GM21390 (cell line): ENCODE results near the gene HLA-DPB1.
"Not testable (repeated sequence)": the region's sequence is repeated elsewhere in the genome, so short reads cannot be mapped to it uniquely, and the experiment has no call there.

Source experiments
- ATAC-seq: cut with Tn5 transposase; IDR thresholded peaks from one replicate; pipeline ENCODE4 v1.9.1; 2021; ENCODE audit not compliant: unreplicated experiment

HLA-DPB1 gene

DNA sequence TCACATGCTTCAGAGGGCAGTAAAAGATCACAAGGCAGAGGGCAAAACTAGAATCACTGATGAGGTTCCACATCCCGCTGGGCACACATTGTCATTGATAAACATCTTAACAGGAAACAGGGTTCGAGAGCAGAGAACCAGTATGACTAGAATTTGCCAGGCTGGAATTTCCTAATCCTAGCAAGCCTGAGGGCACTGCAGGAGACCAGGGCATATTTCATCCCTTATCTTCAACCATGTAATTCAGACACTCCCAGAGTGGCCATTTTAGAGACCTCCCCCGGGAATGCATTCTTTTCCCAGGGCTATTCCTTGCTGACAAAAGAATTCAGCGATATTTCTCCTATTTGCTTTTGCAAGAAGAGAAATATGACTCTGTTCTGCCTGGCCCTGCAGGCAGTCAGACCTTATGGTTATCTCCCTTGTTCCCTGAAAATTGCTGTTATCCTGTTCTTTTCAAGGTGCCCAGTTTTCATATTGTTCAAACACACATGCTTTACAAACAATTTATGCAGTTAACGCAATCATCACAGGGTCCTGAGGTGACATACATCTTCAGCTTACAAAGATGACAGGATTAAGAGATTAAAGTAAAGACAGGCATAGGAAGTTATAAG is 25.4 kb downstream of the HLA-DPB1 start:
- not testable (repeated sequence) for ATAC-seq

DNA sequence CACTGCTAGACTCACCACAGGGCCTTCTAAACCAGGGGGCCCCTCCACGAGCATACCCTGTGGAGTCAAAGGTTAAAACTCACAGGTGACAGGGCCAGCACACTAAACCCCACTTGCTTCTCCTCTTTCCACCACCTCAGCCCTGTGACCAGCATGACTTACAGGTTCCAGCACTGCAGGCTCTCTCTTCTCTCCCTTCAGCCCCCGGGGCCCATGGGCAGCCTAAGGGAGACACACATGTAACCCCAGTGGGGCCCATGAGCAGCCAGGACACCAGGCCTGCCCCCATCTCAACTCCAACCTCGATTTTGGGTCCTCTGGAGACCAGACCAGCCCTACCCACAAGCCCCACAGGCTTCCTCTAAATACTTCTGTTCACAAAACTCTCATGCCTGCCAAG is 28.0 kb downstream of the HLA-DPB1 start:
- no peak for ATAC-seq

DNA sequence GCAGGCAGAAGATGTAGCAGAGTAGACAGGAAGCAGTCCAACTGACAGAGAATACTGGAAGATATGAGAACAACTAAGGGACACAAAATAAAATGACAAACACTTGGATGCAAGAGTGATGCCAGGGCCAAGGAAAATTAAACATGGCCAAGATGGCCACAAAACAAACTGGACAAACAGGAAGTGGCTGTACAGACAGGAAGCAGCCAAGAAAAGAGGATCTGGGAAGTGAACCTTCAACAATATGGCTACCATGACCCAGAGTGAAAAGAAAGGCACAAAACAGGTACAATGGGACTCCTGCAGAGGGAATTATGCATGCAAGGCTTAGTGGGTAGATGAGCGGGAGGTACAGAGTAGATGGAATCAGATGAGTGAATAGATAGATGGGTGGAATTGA is 29.1 kb downstream of the HLA-DPB1 start:
- ATAC-seq = no peak

DNA sequence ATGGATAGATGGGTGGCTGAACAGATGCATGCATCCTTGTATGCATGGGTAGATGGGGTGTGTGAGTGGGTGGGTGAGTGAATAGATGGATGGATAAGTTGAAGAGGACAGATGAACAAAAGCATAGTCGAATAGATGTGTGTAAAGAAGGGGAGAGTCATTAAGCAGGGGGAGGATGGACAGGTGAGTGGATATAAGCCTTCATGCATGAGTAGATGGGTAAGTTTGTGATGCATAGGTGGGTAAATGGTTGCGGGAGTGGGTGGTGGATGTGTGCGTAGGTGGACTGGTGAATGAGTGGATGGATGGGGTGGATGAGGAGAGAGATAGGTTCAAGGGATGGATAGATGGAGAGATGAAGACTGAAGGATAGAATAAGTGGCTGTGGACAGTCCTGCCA is 29.6 kb downstream of the HLA-DPB1 start:
- no peak for ATAC-seq

DNA sequence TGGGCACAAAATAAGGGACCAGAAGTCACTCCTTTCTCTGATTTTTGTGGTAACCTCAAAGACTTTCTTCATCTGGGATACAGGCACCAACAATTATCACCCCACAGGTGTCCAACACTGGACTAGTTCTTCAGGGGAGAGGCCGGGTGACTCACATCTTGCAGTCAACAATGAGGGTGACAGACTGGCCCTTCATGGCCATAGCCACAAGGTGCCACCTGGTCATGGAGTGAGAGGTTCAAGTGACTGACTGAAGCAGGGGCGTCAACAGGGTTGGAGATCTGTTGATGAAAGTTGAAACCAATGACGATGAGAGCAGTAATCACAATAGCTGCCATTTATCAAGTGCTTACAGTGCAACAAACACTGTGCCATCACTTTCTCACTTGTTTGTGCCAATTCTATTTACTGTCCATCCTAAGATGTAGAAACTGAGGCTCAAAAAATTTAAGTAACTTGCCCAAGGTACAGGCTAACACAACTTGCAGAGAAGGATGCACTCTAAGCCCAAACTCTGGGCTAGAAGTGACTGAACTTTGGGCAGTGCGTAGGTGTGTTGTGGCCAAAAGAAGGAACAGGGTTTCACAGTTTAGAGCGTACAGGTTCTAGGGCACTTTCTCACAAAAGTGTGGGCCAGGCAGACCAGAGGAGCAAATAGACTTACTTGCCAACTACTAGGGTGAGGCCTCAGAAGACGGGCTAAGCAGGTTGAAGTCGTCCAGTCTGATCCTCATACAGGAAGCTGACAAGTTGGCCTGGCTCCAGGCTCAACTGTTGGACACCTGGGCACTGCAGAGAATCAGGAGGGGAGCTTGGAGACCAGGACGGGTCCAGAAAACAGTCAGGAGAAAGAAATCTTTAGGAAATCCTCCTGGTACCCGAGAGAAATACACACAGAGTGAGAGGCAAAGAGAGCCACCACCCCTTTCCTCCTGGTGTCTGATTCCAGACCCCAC is 30.4 kb downstream of the HLA-DPB1 start:
- no peak for ATAC-seq

DNA sequence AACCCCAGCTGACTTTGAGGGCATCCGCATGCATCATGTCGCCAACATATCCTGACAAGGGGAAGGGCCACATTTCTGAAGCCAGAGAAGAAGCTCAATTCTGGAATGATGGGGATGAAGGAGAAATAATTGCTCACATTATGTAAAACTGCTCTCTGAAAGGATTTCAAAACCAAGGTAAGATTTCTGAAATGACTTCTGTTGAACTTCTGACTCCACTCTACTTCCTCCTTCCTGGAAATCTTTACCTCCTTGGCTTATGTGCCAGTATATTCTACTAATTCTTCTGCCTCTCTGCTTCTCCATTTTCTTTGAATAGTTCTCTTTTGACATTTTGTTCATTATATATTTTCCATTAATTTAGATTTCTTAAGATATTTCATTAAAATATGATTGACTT is 31.9 kb downstream of the HLA-DPB1 start:
- ATAC-seq = no peak

DNA sequence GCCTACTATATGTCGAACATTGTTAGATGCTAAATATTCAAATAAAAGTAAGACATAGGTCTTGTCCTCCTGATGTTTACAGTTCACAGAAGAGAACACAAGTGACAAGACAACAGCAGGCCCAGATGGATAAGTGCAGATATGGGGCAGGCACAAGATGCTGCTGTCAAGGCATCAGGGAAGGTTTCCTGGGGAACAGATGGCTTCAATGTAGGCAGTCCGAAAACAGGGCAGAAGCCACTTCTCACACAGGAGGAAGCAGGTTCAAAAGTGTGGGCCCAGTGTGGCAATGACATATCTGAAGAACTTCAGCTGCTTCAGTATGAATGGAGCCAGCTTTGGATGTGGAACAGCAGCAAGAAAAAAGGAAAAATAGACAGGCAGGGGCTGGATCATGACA is 32.5 kb downstream of the HLA-DPB1 start:
- no peak for ATAC-seq

DNA sequence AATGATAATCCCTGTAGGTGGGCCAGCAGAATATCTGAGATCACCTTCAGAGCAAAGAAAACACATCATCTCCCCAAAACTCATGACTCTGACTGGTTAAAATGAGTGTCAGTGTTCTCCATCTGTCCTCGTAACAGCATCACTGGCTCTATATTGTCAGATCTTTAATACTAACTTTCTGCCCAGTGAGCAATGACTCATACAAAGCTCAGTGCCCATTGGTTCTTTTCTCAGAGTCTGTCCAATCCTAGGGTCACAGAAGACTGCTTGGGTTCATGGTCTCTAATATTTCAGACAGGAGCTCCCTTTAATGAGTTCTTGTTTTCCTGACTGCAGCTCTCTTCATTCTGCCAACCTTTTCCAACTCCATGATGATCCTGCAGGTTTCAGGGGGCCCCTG is 36.4 kb downstream of the HLA-DPB1 start:
- peak; percentile 87 for ATAC-seq

DNA sequence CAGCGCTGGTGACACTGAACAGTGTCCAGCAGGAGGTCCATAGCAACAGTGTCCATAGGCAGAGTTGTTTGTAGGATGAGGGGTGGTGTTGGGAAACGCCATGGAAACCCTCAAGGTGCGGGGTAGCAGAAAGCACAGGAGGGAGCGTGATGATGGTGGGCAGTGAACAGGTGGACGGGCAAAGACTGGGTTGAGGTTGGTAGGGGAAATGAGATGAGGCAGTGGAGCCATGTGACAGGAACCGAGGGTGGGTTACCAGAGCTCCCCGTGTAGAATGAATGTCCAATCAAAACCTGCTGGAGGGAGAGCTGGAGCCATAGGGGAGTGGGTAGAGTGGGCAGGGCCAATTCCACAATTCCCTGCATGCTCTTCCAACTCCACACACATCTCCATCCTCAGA is 38.0 kb downstream of the HLA-DPB1 start:
- no peak for ATAC-seq

DNA sequence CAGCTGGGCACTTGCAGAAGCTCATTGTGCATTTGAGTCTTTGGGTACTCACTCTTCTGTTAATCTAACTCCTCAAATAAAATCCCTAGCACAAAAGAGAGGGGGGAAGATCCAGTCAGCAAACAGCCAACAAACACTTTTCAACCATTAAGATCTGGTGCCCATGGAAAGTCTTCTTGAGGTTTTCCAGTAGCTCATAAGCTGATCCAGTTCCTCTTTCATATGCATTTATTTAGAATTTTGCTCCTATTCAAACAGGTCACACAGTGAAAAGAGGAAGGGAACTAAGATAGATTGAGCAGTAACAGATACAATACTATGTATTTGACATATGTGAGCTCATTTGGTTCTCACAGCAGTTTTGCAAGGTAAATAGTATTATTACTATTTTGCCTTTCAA is 38.6 kb downstream of the HLA-DPB1 start:
- no peak for ATAC-seq

DNA sequence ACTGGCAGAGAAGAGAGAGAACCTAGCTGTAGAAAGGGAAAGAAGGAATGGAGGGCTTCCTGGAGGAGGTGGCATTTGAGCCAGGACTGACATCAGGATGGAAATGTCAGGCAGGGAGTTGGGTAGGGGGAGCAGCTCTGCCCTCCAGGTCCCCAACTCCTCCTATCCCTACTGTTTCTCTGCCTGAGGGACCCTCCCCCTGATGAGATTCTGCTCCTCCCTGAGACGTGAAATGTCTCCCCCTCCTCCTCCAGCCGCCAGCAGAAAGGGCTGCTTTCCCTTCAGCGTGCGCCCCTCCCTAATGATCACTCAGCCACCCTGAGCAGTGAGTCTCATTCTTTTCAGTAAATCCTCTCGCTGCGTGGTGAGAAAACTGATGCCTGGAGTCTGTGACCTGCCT is 40.6 kb downstream of the HLA-DPB1 start:
- ATAC-seq = no peak

DNA sequence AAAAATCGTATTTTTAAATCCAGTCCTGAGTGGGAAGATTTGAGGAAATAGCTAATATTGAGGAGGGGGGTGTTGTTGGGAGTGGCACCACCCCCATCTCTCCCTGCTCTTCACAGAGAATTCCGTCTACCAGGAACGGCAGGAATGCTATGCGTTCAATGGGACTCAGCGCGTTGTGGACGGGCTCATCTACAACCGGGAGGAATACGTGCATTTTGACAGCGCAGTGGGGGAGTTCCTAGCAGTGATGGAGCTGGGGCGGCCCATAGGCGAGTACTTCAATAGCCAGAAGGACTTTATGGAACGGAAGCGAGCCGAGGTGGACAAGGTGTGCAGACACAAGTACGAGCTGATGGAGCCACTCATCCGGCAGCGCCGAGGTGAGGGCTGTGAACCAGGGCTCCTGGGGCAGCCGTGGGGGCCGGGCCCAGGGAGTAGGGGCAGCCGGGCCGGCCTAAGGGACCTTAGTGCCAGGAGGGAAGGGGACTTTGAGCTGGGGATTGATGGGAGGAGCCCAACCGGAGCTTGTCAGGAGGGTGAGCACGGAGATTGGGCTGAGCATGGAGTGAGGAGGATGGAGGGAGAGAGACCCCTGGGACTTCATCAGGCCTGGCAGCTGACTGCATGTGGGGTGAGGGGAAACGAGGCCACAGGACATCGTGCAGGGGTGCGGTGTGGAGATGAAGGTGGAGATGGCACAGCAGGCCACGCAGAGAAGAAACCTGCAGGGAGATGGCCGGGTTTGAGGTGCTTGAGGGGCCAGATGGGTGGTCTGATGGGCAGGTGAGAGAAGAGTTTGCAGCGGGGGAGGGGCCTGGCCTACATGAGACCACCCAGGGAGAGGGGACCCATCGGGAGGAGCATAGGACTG is 41.3 kb downstream of the HLA-DPB1 start:
- ATAC-seq = no peak

DNA sequence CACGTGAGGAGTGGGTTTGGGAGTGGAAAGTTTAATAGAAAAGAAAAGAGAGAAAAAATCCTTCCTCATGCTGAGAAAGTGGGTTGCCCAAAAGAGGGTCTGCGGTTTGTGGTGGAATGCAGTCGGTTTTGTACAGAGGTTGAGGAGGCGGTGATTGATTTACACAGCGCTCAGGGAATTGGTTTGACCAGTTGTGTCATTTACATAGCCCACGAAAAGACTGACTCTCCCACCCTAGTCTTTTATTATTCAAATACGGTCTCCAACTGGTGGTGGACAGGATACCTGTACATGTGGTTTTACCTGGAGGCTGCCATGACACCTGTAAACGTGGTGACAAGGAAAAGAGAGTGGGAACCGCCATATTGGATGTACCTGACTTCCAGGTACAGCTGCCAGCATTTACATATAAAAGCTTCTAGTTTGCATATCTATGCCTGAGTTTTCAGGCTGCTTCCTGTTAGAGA is 42.1 kb downstream of the HLA-DPB1 start:
- ATAC-seq = no peak

DNA sequence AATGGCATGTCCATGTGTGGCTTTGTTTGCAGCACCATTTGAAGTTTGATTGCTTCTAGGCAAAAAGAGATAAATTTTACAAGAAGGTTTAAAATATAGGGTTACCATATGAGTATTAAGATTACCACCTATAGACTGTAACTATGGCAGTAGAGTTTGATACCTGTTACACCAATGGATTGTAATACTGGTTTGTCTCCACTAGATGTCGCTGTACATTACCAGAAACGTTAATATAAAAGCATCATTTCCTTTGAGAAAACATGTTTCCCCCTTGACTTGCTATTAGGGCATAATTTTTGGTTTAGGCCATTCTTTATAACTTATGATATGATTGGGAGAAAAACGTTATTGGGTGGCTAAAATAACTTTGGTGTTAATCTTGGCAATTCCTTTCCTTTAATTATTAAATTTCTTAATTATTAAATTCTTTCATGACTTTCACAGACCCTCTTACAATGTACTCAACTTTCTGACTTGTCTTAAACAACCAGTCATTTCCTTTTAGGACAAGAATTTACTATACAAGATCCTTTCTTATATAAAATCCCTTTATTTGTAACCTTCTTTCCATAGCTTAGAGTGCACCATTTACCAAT is 42.8 kb downstream of the HLA-DPB1 start:
- ATAC-seq = no peak

DNA sequence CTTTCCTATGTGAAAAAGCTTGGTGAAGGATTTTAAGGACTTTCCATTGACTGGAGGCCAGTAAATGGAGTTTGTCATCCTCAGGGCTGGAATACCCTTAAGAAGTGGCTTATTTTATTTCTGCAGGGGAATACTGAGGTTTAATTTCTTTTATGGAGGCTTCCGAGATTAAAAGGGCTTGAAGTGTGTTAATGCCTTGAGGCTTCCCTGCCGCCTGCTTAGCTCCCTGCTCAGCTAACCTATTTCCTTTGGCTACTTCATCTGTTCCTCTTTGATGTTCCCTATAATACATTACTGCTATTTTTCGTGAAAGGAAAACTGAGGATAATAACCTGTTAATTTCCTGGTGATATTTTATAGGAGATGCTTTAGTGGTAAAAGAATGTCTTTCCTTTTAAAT is 44.2 kb downstream of the HLA-DPB1 start:
- no peak for ATAC-seq

DNA sequence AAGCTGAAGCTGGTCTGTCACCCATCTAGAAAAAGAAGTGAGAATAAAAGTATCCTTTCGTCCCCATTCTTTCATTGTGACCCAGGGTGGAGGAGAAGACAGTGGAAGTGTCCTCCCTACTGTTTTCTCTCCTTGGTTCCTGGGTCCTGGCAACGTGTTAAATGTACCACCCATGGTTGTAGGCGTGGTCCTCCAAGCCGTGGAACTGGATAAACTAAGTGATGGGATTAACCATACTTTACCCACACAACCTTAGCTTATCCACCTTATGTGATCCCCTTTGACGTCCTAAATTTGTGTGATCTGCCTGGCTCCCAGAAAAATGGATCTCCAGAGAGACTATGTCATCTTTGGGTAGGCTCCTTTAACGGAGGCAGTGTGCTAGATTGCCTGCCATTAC is 47.4 kb downstream of the HLA-DPB1 start:
- no peak for ATAC-seq

DNA sequence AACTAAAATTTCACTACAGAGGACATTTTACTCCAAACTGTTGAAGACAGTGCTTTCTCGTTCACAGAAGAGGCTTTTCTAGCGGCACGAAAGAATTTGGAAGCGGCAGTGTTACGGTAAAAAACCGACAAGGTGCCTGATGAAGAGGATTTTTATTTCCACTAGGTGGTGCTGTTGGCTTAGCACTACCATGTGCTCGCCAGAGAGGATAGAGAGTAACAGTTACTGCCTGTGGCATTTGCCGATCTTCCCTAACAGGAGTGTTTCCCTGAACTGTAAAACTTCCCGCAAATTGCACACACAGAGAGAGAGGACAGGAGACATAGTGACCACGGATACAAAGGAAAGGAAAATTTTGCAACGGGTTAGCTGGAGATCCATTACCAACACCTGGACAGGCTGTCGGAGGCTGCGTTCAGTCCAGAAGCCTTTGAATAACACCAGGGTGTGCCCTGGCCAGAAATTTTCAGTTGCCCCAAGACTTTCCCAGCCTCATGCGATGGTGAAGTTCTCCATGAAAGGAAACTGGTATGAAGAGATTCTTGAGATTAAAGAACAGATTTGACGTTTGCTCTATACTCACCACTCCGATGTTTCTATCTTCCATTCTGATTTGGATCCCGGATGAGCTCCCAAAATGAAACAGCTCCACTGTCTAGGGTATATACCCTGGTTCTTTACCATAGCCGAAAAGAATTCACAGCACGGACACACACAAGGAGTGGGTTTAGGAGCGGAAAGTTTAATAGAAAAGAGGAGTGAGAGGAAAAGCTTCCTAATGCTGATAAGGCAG is 48.1 kb downstream of the HLA-DPB1 start:
- ATAC-seq = no peak

DNA sequence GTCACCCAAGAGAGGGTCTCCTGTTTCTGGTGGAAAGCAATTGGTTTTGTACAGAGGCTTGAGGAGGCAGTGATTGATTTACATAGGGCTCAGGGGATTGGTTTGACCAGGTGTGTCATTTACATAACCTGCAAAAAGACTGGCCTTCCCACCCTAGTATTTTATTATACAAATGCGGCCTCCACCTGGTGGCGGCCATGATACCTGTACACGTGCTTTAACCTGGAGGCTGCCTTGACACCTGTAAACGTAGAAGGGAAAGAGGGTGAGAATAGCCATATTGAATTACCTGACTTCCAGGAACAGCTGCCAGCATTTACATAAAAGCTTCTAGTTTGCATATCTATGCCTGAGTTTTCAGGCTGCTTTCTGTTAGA is 48.7 kb downstream of the HLA-DPB1 start:
- no peak for ATAC-seq

DNA sequence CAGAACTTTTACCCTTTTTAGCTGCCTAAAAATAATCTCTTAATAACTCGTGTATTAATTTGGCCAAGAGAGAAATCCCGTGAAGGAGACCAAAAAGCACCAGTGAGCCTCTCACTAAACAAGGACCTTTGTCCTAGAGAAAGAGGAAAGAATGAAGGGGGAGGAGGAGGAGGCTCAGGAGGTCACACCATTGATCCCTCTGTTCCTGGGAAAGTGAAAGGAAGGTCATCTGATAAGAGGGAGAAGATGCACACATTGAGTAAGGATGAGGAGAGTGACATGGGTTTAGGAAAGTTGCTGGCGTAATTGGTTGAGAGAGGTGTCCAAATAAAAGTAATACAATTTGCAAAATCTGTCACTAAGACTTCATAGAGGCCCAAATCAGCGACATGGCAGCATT is 49.2 kb downstream of the HLA-DPB1 start:
- ATAC-seq = no peak

DNA sequence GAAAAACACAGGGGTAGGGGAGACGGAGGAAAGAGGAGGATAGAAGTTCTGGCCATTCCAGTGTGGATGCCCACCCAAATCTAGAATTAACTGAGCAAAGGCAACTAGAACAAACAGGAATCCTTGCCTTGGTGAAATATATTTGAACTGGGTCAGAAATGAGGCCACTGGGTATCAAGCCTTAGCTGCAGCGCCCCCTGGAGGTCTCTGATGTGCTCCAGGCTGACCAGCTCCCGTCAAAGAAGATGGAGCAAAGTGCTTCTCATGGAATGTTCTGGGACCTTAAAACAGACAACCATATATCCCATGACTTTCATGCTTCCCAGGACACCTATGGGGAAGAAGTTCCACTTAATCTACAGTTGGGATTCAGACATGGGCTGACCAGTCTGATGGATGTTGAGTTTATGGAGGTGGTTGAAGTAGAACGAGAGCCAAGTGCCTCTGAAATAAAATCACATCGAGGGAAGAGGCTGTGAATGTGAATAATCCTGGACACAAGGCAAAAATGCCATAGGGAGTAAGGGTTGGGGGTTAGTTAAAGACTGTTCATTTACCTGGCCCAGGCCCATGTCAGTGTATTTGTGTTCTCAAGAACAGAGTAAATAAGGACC is 50.4 kb downstream of the HLA-DPB1 start:
- ATAC-seq = no peak
